Measurements from ENCODE around the gene CBFA2T2. TPM values are rescaled to one million over a fixed set of nuclear protein-coding genes. Genes with fewer than 3 reads are reported as not detected.

The CBFA2T2 gene
- total RNA-seq, 1 experiment from 2014 or later, result 13.1 TPM

DNA sequence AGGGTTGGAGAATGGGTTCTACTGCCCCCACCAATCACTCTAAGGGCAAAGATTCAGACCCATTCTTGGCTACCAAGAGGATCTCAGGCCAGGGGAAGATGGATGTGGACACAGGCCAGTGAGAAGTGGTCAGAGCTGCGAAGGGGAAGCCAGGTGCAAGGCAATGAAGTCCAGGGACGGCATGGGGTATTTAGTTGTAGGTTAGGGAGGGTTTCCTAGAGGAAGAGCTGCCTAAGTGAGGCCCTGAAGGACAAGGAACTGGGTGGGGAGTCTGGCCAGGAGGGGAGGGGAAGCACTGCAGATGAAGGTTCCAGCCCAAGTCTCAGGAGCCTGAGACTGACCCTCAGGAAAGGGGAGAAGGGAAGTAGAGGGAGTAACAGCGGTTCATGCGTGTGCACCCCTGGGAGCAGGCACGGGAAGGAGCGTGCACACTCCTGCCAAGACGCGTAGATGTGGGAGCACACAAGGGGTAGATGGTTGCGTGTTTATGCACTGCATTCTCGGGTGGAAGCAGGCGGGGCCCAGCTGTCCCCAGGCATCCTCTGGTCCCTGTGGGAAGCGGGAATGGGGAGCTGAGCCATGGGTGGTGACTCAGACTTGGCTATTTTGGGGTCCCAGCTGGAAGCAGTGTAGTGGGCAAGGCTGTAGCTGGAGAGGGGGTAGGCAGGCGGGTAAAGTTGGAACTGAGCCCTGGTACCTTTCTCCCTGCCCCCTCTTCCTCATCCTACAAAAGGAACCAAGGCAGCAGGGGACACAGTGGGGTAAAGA is 180.2 kb downstream of the CBFA2T2 start:
- no peak for DNase-seq (ENCODE audit: low spot score)
- POLR2A ChIA-PET (ENCODE audit: low non-redundant PET), result interaction anchor here (0.6 kb wide), 1 partner anchor 9 kb away, joined by 3 read pairs; no protein-coding TSS in a partner anchor
- BruUV-seq (replicated peaks), result no TSS peak
- no peak overlapping the region for H3K4me3 ChIP-seq (ENCODE audit: low read depth, low read length, poor library complexity, severe bottlenecking)
- CTCF ChIA-PET, result no interaction called here
- no peak for TF ChIP-seq CTCF (conservative IDR thresholded peaks at IDR 0.05; ENCODE audit: low read depth, low read length)
- no peak for TF ChIP-seq EZH2 (IDR thresholded peaks at IDR 0.05; ENCODE audit: borderline replicate concordance, low read depth, low read length, poor library complexity, severe bottlenecking)
- intact Hi-C loops (cut with micrococcal nuclease; ENCODE audit: unreplicated experiment), result loop anchor here (5.0 kb wide), 1 partner anchor 457 kb away; no protein-coding TSS in a partner anchor
- H3K27me3 ChIP-seq (replicated peaks; ENCODE audit: insufficient read depth, low read depth, low read length, poor library complexity), result no peaks in the 10 kb centered on the region
- H3K9me3 ChIP-seq (ENCODE audit: low read depth, low read length, poor library complexity, severe bottlenecking), result no peaks in the 10 kb centered on the region
- peaks cover 16% of the 10 kb centered on the region for H3K36me3 ChIP-seq (ENCODE audit: insufficient read depth, low read length, poor library complexity, severe bottlenecking)
- H3K4me1 ChIP-seq (ENCODE audit: insufficient read depth, low read length, poor library complexity, severe bottlenecking), result peaks cover 40% of the 10 kb centered on the region
- peak overlapping the region; percentile 40 for H3K27ac ChIP-seq (ENCODE audit: low read depth, low read length, poor library complexity, severe bottlenecking)

DNA sequence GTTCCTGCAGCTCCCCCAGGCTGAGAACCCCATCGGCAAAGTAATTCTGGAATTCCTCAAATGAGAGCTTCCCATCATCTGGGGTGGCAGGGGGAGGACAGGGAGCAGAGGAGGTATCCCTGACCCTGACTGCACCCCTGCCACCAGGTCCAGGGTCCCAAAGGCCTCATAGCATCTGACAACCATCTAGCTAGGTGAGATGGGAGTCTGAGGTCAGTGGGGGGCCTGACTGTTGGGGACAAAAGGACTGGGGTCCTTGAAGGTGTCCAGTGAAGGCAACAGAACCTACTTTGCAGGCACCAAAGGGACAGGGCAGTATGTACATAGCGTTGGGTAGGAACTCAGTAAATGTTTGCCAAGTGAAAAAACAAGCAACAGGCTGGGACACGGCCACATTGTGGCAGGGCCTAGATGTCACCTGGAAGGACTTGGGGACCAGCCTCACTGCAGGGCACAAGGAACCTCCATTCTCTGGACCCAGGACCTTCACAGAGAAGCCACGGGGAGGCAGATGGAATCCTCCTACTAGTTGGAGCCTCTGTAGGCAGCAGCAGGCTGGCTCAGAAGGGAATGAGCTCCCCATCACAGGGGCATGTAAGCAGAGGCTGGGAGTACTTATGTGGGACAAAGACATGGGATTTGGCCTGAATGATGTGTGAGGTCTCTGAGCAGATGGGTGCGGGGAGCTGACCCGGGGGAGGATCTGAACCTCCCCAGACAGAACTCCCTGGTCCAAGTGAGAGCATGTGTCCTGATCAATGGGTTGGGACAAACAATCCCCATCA is 181.0 kb downstream of the CBFA2T2 start:
- no peak for DNase-seq (ENCODE audit: low spot score)
- intact Hi-C loops (cut with micrococcal nuclease; ENCODE audit: unreplicated experiment), result no loop called here
- Histone ChIP-seq H3K4me3 (ENCODE audit: low read depth, low read length, poor library complexity, severe bottlenecking) (no peak overlapping the region), H3K36me3 (ENCODE audit: insufficient read depth, low read length, poor library complexity, severe bottlenecking) (peaks cover 16% of the 10 kb centered on the region), H3K4me1 (ENCODE audit: insufficient read depth, low read length, poor library complexity, severe bottlenecking) (peaks cover 42% of the 10 kb centered on the region), H3K27ac (ENCODE audit: low read depth, low read length, poor library complexity, severe bottlenecking) (peak overlapping the region; percentile 17), H3K27me3 (replicated peaks; ENCODE audit: insufficient read depth, low read depth, low read length, poor library complexity) (no peaks in the 10 kb centered on the region), H3K9me3 (ENCODE audit: low read depth, low read length, poor library complexity, severe bottlenecking) (no peaks in the 10 kb centered on the region)
- ChIA-PET CTCF (interaction anchor here (0.7 kb wide), 1 partner anchor 234 kb away, joined by 4 read pairs; no protein-coding TSS in a partner anchor), POLR2A (ENCODE audit: low non-redundant PET) (interaction anchor here (0.6 kb wide), 1 partner anchor 11 kb away, joined by 9 read pairs; no protein-coding TSS in a partner anchor)
- TF ChIP-seq EZH2 (IDR thresholded peaks at IDR 0.05; ENCODE audit: borderline replicate concordance, low read depth, low read length, poor library complexity, severe bottlenecking) (no peak), CTCF (conservative IDR thresholded peaks at IDR 0.05; ENCODE audit: low read depth, low read length) (no peak)
- no TSS peak for BruUV-seq (replicated peaks)

GRCh38 chr20:33671573-33672288 is 181.8 kb downstream of the CBFA2T2 start:
- Histone ChIP-seq H3K27ac (ENCODE audit: low read depth, low read length, poor library complexity, severe bottlenecking) (peak overlapping the region; percentile 88), H3K36me3 (ENCODE audit: insufficient read depth, low read length, poor library complexity, severe bottlenecking) (peaks cover 21% of the 10 kb centered on the region), H3K4me1 (ENCODE audit: insufficient read depth, low read length, poor library complexity, severe bottlenecking) (peaks cover 42% of the 10 kb centered on the region), H3K9me3 (ENCODE audit: low read depth, low read length, poor library complexity, severe bottlenecking) (no peaks in the 10 kb centered on the region), H3K27me3 (replicated peaks; ENCODE audit: insufficient read depth, low read depth, low read length, poor library complexity) (no peaks in the 10 kb centered on the region), H3K4me3 (ENCODE audit: low read depth, low read length, poor library complexity, severe bottlenecking) (peak overlapping the region; percentile 78)
- POLR2A ChIA-PET (ENCODE audit: low non-redundant PET), result interaction anchor here (1.3 kb wide), 1 partner anchor 13 kb away, joined by 6 read pairs; no protein-coding TSS in a partner anchor
- DNase-seq (ENCODE audit: low spot score), result no peak
- no peak for TF ChIP-seq CTCF (conservative IDR thresholded peaks at IDR 0.05; ENCODE audit: low read depth, low read length)
- intact Hi-C loops (cut with micrococcal nuclease; ENCODE audit: unreplicated experiment), result no loop called here
- BruUV-seq (replicated peaks), result TSS peak; percentile 40
- CTCF ChIA-PET, result interaction anchor here (0.7 to 1.3 kb wide), 2 partner anchors 60 to 235 kb away, joined by 3 to 4 read pairs; partner anchors contain the start of gene ZNF341

Data from A673 (cell line).